ENCODE measurements around the gene ZDHHC7.

GRCh38 chr16:85014311-85014710, 3.0 kb upstream of the ZDHHC7 start:
- TF ChIP-seq CTCF (IDR thresholded peaks at IDR 0.05) = no peak
- TF ChIP-seq POLR2A (IDR thresholded peaks at IDR 0.05) = no peak

Measured in heart left ventricle (tissue), 13 donors.